HG03025 (cell line): ENCODE data around the gene CELF4.

Source experiments
- ATAC-seq: cut with Tn5 transposase; IDR thresholded peaks from one replicate; pipeline ENCODE4 v1.9.1; 2021; ENCODE audit warnings: mild to moderate bottlenecking, moderate library complexity; ENCODE audit not compliant: unreplicated experiment, low FRiP score

The CELF4 gene

DNA sequence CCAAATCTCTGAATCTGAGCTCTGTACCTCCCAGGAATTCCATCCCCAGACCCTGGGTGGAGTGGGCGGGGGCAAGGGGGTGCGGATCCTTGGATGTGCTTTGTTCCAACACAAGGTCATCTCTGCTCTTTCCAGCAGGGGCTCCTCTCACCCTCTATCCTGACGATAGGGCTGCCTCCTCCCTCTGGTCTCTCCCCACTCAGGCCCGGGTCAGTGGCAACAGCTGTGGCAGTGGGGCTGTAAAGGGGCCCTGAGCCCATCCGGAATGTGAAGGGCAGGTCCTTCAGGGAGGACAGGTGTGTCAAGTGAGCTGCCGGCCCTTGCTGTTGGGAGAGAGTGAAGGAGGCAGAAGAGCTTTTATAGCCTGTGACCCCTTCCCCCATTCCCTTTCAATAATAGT is 167.8 kb downstream of the CELF4 start:
- ATAC-seq: no peak

DNA sequence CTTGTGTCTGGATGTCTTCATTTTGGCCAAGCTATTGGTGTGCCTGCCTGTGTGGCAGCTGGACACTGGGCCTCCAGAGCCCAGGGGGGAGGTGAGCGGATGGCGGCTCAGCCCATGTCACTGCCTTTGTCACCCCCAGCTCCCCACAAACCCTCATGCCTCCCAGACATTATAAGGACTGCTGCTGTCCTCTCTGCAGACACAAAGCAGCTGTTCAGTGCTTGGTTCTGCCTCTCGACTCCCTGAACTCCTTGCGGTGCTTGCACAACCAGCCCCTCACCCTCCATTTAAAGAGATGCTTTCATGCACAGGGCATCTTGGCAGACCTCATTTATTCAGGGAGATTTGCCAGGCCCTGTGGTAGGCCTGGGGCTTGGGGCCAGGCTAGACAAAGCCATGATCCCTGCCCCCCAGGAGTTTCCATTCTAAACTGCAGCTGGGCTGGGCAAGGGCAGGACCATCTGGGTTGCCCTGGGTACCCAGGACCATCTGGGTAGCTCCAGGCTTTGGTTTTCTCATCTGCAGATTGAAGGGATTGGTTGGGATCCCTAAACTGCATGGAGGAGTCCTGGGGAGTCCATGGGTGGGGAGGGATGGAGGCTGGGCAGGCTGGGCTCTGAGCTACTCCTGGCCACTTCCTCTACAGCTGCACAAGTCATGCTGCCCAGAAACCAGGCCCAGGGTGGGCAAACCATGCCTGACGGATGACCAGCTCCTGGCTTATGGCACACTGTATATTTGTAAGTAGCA is 168.5 kb downstream of the CELF4 start:
- ATAC-seq: no peak

DNA sequence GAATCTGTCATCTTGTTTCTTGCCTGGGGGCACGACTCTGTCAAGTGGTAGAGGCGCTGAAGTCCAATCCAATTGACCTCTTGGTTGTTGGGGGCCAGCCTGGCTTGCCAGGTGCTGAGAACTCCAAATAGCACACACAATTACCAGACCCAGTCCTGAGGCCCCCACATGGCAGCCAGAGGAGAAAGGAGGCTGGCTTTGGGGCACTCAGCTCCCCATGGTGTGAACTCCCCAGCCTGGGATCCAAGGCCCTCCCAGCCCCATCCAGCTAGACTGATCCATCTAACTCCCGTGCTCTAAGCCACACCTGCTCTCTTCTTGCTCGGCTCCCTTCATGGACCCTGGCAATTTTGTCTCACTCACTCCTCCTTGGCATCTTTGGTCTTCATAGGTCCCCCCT is 170.0 kb downstream of the CELF4 start:
- ATAC-seq: no peak

DNA sequence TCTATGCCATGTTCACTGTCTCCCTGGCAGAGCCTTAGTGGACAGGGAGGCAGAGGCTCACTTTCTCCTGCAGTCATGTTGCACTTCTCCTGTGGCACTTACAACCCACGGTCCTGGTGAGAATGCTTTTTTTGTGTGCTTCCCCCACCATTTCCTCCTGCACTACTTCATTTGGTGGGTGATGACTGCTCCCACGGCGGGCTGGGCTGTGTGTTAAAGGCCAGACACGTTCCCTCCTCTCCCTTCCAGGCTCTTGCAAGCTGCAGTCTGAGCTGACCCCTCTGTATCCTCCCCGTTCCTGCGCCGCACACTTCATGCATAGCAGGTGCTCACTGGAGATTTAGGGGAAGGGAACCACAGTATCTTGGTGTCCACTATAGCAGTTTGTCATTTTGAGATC is 170.5 kb downstream of the CELF4 start:
- no peak for ATAC-seq

DNA sequence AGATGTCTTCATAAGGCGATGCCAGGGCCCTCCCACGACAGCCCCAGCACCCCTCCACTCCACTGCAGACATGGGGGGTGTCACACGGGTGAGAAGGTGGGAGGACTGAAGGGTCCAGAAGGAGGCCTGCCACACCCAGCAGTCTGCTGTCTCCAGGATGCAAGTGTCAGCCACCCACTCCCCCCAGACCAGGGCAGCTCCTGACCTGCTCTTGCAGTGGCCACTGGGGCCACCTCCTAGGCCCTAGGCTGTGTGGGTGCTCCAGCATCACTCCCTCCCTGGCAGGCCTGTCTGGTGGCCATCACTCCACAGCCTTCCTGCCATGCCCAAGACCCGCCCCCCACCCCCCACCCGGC is 171.0 kb downstream of the CELF4 start:
- ATAC-seq: no peak

DNA sequence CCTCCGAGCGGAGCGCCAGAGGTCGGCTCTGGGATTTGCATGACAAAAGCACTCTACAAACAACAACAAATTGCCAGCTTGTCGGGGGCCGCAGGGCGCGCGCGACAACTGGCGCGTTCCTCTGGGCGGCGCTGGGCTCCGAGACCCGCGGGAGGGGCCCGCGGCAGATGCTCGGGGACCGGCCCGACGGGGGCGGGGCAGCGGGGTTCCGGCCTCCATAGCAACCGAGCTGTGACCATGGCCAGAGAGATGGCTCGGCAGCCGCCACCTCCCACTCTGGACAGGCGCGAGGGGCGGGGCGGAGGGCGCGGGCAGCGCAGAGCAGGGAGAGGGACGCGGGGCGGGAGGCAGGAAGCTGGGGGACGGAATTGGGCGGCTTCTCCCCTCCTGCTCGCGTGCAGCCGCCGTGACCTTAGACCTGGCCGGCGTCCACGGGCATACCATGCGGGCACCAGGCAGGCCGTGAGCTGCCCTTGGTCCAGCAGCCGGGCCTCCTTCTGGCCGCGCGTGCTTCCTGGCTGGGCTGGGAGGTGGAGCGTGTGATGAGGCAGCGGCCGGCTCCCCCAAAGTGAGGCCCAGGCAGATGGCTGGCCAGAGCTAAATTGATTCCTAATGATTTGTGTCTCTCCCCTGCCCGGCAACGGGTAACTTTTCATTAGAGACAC is 171.5 kb downstream of the CELF4 start:
- no peak for ATAC-seq

DNA sequence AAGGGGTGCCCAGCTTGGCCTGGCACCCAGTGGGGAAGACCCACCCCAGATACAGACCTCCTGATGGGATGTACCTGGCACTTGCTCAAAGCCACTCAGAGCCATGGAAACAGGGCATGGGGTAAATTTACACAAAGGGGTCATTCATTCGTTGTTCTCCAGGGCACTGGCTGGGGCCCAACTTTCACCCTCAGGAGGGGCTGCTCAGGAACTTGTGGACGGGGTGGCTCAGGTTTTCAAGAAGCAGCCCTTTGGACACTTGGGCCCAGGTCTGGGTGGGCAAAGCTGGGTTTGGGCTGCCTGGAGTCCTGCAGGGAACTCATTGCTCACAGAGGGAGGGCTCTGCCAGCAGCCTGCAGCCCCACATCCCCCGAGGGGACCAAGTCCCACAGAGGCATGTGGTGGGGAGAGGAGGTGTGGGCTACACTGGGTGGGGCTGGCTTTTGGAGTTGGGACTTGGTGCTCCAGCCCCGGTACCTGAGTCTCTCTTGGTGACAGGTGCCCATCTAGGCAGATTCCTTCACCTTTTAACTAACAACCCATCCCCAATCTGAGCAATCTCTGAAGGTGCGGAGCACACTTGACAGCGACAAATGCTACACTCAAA is 172.3 kb downstream of the CELF4 start:
- no peak for ATAC-seq

DNA sequence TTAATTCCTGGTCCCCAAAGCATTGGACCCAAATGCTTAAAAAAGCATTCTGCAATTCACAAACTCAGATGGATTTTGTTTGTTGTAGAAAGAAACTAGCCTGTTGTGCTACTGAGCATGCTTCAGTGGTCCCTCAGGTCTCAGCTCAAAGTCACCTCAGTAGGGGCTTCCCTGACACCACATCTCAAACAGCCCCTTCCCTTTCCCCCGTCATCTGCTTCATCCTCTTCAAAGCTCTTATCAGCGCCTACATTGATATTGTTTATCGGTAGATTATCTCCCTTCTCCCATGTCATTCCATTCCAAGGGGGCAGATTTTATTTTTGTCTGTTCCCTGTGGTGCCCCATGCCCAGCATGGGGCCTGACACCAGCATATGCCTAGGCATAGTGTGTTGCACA is 172.9 kb downstream of the CELF4 start:
- no peak for ATAC-seq

DNA sequence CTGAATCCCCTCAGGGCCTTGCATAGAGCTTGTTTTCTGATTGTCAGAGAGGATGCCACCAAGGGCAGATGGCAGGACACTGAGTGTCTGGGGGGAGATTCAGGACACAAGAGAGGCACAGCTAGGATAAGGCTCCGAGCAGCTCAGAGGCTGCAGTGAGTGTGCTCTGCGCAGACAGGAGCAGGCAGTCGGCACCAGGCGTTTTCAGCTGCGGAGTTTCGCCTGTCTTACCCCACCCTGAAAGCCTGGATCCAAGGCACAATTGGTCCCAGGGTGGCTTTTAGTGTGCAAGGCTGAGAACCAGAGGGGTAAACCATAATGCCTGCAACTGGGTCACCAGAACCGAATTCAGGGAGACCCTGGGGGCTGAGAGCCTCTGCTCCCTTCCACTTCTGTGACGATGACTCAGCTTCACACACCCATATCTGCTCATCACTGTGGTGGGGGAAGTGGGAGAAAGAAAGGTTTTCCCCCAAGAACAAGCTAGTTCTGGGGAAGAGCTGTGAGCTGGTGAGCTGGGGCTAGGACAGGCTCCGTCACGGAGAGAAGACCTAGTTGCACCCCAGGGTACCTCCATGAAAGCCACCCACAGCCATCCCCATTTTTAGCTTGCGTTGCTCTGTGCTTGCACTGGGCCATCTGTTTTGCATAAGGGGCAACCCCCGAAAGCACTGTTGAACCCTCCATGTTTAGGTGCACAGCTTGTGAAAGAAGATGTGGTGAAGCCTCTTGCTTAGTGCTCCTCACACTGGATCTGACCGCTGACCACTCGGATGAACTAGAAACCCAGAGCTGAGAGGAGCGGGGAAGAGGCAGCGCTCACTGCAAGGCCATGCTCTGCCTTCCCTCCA is 173.7 kb downstream of the CELF4 start:
- peak; percentile 81 for ATAC-seq

DNA sequence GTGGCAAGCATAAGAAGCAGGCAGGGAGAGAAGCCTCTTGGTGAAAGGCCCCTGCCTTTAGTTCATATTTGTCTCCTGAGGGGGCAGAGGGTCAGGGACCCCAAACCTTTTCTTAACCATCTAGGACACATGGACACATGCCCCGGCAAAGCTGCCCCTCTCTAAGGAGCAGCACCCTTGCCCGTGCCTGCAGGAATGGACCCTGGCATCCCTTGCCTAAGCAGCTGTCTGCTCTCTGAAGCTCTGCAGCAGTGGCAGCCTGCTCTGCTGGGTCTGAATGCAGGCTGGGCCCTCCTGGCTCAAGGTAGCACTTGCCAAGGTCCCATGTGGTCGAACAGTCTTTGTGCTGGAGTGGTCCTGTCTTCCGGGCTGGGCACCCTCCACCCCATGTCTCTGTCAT is 174.4 kb downstream of the CELF4 start:
- no peak for ATAC-seq

DNA sequence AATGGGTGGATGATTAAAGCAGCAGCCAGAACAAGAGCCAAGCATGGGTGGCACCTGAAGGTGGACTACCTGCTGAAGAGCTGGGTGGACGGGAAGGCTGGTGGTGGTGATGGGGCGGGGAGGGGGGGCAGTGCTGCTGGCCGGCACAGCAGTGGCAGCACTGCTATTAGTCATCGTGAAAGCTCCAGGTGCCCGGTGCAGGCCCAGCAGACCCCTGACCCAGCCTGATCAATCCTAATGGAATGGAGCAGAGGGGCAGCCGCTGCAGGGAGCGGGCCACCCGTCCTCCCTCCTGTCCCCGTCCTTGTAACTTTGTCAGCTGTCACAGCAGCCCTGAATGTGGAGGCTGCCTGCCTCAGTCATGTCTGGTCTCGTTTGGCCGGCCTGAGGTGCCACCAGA is 174.9 kb downstream of the CELF4 start:
- ATAC-seq: no peak

DNA sequence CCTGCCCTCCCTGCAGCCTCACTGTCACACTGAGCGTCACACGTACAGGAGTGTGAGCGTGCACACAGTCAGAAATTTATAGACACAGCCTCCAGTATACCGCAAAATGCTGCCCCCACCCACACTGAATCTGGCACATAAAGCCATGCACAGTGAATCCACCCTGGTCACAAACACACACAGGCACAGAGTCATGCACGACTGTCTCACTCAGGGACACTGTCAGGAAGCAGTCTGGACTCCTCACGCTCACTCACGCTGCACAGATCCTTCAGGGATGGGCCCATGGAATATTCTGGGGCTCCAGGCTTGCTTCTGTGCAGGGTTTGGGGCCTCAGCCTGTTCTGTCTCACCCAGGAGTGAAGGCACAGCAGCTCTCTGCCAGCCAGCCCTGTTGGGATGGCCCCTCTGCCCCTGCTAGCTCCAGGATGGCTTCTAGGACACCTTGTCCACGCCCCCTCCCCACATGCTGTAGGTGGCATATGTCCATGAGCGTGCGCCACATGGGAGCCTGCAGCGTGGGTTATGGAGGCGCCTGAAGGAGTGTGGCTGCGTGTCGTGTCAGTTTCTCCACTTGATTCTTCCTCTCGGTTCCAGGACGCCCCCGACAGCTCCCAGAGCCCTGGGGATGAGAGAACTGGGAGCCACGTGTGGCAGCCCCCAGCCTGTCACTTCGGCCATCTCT is 175.8 kb downstream of the CELF4 start:
- ATAC-seq: no peak

DNA sequence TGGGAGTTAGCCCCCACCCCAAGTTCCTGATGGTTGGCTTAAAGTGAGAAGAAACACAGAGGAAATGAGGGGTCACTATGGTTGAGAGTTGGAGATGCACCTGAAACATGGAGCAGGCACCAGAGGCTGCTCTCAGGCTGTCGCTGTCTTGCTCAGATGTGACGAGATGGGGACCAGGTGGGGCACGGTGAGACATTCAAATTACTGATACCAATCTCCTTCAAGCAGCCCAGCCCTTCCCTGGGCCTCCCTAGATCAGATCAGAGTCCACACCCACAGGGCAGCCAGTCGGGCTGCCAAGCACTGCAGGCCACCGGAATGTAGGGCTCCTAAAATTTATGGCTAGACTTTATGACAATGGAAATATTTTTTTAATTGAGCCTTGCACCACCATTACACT is 176.6 kb downstream of the CELF4 start:
- no peak for ATAC-seq

DNA sequence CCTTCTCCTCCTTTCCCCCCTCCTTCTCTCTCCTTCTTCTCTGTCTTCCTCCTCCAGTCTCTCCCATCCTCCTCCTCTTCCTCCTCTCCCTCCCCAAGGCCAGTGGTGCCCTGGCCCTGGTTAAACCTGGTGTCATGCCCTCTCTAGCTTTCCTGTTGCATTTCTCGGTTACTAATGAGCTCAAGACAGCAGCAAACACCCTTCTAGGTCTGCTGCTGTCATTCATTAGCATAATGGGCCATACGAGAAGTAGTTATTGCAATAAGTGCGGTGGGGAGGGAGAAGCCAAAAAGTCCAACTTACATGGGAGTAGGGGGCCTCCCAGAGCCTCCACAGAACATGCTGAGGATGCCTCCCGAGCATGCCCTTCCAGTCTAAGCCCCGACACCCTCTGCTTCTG is 177.2 kb downstream of the CELF4 start:
- no peak for ATAC-seq

DNA sequence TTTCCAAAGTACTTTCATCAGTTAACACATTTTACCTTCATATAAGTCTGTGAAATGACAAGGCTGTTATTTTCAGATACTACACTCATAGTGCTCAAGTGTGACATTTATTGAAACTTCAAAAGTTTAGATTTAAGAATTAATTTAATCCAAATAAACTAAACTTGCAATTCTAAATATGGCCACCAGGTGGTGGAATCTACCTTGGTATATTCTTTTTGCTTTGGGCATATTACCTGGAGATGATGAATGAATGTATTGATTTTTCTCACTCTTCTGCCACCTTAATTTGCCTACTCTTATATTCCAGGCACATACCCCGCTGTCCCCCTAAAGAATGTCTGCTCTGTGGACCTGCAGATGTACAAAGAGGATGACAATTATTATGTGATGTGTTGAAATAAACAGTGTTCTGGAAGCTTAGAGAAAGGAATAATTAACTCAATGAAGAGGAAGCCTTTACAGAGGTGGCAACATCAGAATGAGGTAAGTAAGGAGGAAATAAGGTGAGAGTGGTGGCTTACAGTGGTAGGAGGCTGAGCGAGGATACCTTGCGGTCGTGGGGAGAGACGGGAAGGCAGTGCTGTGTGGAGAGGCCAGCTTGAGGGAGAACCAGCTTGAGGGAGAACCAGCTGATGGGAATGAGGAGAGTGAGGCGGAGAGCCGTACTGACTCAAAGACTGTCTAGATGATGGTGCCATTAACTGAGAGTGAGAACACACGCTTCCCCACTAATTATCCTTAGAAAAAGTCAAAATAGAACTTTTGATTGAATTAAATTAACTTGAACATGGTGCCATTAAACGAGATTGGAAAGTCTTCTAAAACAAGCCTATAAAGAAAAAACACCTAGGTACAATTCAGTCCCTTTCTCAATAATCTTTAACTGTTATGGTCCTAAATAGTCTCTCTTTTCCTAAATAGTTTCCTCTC is 179.5 kb downstream of the CELF4 start:
- no peak for ATAC-seq

DNA sequence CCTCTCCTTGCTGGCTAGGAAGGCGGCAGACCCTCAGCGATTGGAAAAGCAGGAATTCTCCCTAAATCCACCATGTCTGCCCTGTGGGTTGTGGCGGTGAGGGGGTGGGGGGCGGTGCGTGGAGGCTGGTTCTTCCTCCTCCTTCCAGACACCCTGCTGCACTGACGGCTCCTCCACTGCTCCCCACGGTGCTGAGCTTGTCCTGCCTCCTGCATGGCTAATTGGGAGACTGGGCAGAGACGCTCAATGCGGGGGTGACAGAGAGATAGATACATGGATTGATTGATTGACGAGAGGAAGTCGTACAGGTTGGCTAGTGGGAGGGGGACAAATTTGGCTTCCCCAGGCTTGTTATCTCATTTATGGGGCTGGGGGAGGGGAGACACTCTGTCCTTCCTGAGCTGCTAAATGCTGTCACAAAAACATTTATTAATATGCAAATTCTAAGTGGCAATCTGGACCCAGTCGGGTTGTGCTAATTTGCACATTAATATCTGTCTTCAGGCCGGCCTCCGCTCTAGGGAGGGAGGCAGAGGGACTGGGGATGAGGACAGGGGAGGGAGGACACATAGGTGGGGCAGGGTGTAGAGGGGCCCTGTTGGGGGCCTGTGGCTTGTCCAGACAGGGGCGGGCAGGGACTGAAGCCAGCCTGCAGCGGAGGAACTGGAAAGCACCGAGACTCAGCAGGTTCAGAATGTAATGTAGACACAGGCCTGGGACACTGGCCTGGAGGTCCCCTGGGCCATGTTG is 181.6 kb downstream of the CELF4 start:
- no peak for ATAC-seq

DNA sequence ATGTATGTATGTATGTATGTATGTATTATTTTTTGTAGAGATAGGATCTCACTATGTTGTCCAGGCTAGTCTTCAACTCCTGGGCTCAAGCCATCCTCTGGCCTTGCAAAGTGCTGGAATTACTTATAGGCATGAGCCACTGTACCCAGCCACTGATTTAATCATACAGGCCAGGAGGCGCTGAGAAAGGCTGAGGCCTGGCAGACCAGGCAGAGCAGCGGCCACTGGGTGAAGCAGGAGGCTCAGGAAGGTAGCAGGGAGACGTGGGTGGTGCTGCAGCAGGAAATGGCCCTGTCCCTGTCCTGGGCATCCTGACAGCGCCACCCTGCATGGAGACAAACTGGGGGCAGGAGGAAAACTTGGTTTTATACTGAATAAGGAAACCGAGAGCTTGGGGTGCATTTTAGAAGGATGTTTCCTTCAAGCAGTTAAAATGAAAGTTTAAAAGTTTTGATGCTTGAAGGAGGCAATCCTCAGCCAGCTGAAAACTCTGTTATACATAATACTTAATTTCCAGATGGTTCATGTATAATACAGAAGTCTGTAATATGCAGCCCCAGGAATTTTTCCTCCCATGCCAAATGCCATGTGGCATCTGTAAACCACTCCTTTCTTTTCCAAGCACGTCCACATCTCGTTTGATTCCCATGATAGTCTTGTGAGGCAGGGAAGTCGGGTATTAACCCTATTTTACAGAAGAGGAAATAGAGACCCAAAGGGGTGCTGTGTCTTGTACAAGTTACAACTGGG is 182.4 kb downstream of the CELF4 start:
- ATAC-seq: no peak

DNA sequence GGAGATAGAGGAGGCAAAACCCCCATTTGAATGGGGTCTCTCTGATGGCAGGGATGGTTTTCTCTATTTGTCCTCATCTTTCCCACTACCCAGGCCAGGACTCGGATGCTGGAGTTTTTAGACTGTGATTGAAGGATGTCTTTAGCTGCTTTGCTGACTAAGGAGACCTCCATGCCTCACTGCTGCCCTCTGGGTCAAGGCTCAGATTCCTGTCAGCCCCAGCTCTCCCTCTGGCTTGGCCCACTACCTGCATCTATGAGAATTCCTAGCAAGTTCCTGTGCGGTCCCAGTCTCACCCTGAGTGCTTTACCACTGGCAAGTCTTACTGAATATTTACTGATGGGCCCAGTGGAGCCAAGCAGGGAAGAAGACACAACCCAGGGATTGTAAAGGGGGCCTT is 184.0 kb downstream of the CELF4 start:
- no peak for ATAC-seq
